HG03097 (cell line): ENCODE results near the gene PDYN.

ENCODE experiments used
- ATAC-seq: cut with Tn5 transposase; IDR thresholded peaks from one replicate; pipeline ENCODE4 v1.9.1; 2021; ENCODE audit not compliant: unreplicated experiment, low FRiP score

Gene PDYN

DNA sequence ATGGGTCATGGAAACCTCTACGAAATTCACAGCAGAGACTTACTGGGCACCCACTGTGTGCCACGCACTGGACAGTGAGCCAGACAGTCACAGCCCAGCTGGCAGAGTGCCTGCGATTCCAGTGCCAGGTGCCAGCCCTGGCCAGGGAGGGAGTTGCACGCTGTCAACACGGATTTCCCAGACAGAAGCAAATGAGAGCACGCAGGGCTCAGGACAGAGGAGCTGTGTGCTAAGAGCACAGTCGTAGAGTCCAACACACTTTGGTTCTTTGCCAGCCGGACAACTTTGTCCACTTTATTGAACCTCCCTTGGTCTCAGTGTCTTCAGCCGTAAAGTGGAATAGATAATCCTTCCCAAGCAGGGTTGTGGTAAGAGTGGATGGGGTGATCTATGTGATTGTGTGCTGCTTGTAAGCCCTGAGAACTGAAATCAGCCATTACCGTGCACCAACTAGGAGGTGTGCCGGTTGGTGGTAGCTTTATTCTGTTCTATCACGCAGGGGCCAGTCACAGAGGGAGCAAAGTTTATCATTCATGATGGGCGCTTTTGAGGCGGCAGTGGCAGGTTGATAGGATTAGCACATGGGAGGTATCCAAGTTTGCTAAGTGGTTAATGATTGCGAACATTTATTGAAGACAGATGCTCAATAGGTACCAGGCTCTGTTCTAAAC is 58.0 kb downstream of the PDYN start:
- ATAC-seq = no peak

DNA sequence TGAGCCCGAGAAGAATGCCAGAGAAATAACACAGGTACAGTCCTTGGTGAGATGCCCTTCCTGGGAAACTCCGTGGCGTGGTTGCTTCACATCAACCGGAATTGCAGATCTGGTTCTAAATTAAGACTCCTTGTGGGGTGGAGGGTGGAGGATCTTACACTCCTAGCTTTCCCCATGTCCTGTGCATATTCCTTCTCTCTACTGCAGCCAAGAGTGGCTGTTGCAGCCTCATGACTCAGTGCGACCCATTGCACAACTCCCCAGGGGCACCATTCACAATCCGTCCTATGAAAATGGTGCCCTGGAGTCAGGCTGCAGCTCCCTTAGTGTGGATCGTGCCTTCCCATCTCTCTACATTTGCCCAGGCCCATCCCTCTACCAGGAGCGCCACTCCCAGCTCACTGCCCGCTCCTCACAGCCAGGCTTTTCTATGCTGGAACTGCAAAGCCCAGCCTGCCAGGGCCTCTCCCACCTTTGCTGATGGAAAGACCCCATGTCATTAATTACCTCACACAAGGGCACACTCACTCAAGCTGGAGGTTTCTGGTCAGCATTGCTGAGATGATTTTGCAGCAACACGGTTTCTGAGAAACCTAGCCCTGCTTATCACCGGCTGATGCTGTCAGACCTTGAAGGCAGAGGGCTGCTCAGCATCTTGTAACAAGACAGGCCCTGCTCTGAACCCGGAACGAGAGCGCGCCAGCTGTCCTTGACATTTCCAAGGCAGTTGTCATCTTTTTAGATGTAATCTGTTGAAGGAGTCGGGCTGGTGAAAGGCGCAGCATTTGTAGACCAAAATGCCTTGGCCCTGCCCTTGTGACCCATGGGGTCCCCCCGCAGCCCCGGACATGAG is 58.9 kb downstream of the PDYN start:
- ATAC-seq = no peak

DNA sequence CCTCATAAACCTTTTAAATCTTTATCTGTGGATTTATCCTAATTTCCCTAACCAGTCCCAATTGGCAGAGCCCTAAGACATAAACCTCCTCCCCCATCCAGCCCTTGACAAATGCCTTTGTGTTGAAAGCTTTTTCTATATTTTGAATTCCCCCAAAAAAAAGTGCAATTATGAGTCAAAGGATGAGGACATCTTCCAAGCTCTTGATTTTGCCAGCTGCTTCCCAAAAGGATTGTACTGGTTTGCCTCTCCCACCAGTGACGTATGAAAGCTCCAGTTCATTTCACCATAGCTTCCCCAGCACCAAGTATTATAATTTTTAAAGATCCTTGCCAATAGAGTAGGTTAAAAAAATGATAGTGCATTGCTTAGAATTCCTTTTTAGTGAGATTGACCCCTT is 59.7 kb downstream of the PDYN start:
- no peak for ATAC-seq

DNA sequence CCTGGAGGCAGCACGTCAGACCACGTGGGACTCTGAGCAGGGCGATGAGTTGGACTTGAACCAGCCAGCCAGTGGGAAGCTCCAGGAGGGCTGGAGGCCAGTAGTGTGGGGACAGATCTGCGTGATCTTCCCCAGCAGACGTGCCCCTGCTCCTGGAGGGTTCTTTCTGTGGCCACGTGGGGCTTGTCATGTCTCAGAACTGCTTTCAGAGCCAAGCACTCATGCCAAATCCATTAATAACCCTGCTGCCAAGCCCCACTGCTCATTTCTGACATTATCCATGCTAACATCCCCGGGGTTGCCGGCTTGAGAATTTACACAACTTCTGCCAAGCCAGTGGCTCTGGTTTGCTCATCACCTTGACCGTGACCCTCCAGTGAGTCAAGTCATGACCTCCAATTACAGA is 60.4 kb downstream of the PDYN start:
- ATAC-seq = no peak

DNA sequence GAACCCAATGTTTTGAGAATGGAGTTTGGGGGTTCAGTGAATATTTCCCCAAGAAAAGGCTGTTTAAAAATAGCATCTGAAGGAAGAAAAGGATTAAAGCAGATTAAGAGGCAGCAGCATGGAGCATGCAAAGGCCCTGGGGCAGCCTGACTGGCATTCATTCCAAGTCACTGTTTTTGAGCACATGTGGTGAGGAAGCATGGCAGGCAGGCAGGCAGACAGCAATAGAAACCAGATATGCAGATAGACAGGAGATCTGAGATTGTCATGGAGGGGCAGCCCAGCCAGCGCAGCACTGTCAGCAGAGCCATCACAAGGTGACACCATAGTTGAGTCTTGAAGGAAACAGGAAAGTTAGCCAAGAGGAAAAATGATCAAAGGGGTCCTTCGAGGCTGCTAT is 60.9 kb downstream of the PDYN start:
- no peak for ATAC-seq

DNA sequence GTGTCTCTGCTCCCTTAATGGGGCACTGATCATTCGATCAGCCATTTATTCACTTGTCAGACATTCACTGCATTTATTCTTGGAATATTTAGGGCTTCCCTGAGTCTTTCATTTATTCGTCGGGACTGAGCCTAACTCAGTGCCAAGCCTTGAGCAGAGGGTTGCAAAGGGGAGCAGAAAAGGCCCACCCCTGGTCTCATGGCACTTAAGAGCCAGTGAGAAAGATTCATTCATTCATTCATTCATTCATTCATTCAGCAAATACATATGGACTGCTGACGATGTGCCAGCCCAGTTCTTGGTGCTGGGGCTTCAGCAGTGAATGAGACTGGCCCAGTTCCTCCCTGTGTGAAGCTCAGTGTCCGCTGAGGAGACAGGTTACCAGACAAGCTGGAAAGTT is 62.0 kb downstream of the PDYN start:
- ATAC-seq = no peak

DNA sequence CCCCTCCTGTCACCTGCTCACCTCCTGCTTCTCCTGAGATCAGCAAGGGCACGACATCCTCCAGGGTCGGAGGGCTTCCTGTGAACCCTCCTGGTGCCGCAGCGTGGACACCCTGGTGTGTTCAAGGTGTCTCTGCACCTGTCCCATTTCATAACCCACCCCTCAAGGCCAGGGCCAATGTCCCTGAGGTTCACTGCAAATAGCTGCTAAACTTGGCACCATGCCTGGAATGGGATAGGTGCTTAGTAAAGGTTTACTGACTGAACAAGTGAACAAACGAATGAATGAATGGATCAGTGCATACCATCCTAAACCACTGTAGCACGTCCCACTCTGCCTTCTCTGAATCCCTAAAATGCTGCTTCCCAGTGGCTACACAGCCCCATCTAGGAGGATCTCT is 63.7 kb downstream of the PDYN start:
- ATAC-seq = no peak

DNA sequence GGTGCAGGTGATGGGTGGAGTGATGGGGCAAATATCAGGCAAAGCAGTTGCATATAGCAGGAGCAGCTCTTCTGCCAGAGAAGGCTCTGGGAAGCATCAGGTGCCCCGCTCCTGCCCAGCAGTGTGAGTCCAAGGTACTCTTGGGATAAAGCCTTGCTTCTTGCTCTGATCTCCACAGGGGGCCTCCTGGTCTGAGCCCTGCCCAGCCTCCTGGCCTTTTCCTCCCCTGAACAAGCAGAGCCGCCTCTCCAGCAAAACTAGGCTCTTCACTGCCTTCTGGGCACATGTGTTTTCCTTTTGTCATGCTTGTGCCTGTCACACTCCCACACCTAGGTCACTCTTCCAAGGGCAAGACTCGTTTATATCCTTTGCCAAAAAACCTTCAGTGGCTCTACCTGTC is 64.4 kb downstream of the PDYN start:
- ATAC-seq = no peak

DNA sequence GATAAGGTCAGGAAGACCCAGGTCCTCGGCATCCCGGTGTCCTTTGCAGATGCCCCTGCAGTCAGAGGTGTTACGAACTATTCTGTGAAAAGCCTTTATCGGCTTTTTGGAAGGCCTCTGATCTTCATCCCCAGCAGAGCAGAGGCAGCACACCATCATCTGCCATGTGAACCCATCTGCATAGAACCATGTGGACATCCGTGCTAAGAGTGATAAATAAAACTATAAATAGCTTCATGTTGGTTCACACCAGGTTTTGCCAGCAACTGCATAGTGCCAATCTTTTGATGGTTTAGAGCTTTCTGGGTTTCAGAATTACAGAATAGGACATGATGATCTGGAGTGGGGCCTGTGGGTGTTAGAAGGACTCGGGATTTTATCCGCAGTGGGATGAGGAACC is 65.1 kb downstream of the PDYN start:
- no peak for ATAC-seq
